ENCODE measurements around the gene CHRNB2.

CHRNB2 gene

DNA sequence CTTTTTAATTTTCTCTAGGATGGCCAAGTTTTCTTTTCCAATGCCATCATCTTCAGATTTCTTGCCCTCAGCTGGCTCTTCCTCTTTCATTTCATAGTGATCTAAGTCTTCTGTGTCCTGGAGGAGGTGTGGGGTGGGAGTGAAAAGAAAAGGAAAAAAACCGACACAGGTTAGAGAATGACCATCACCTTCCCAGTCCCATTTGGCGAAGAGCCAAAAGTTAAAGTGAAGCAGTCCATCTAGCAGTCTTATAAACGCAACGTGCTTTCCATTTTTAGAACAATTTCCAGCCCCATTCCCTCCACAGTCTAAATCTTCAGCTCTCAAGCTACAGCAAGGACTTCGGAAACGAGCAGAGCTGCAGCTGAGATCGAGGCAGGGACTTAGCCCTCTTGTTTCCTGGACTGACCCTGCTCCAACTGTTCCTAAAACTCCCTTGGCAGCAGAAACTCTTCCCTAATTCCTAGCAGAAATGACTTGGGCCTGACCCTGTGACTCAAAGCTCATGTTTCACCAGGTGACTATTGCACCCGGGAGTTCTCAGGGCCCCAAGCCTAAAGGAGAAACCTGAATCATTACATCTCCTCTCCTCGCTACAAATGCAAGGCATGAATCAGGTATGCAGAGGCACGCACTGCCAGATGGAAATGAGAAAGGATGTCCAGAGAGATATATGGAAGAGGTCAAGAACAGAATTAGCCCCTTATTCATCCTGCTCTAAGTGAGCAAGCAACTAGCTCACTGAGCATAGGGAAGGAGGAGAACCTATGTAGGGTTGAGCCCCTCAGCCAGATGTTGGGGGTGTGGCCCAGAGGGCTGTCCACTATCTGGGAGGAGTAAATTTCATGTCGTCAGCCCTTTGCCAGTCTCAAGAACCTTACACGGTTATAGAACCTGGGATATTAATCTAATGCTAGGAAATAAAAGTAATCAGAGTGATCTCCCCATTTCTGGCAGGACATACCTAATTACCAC lies 14.2 kb upstream of the CHRNB2 start:
- no peak for DNase-seq

DNA sequence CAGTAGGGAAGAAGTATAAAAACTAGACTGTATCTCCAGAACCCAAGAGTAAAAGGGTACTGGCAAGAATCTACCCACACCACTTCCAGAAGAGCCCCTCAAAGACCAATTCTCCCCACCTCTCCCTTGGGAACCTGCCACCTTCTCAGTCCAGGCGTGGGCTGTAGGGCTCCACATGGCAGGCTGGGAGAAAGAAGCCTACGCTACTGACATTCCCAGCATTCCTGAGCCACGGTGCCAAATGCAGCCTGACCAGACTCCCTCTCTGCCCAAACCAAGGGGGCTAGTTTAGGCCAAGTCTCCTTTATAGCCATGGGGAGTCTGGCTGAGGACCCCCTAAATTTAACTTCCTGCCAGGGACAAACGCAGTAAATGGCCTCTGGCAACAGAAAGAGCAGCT lies 11.2 kb upstream of the CHRNB2 start:
- DNase-seq: no peak

DNA sequence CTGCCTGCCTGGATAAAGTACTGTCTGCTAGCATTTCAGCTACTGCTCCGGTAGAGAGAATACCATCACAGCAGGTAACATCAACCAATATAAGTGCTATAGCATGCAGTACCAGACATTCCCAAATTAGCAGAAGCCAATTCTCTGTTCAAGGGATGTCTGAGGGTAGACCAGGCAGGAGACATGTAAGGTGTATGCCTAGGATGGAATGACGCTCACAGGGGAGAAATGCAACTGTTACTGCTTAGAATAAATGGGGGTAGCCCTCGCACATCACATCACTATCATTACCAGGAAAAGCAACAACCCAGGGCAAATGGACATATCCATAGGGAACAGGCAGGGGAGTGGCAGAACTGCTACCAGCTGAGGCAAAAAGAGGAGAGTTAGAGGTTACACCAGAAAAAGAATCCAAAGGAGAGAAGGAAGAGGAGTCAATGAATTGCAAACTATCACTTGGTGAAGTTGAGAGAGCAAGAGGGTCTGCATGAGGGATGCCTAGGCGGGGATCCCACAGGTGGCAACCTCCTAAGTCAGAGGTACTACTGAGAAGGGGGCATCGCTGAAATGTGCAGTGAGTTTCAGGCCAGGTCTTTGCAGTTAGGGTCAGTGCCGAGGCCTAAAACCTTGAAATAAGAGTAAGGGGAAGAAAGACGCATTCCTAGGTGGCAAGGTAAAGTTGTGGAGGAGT lies 10.2 kb upstream of the CHRNB2 start:
- DNase-seq: no peak

DNA sequence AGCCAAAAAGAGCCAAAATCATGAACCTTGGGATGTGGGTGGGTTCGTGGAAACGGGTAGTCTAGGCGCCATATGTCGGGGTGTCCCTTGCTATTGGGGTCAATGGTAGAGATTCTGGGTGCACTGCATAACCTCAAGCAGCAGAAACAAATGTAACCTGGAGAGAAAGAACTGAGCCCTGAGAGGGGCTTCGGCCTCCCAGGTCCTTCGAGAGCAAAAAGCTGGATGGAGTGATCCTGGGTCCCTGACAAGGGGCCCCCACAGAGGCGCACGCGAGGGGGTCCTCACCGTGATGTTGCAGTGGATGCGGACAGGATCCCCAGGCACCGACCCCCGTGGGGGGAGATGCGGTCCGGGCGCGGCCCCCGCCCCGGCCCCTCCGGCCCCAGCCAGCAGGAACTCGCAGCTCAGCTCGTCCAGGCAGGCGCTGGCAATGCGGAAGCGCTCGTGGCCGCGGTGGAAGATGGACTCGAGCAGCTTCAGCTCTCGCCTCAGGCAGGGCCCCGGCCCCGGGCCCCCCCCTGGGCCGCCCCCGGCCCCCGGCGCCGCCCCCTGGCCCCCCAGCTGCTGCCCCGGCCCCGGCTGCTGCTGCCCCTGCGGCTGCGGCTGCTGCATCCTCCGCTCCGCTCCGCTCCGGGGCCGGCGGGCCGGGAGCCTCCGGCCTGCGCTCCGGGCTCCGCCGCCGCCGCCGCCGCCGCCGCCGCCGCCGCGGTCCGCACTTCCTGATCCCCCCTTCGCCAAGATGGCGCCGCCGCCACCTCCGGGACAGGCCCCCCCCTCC lies 9.4 kb upstream of the CHRNB2 start, which contains the start of gene UBE2Q1:
TSS of gene UBE2Q1 (minus strand) at position 724 of the 781 bp plus-strand sequence. CDS start at position 615, 109 bp downstream.
- DNase-seq: peak; percentile 28

DNA sequence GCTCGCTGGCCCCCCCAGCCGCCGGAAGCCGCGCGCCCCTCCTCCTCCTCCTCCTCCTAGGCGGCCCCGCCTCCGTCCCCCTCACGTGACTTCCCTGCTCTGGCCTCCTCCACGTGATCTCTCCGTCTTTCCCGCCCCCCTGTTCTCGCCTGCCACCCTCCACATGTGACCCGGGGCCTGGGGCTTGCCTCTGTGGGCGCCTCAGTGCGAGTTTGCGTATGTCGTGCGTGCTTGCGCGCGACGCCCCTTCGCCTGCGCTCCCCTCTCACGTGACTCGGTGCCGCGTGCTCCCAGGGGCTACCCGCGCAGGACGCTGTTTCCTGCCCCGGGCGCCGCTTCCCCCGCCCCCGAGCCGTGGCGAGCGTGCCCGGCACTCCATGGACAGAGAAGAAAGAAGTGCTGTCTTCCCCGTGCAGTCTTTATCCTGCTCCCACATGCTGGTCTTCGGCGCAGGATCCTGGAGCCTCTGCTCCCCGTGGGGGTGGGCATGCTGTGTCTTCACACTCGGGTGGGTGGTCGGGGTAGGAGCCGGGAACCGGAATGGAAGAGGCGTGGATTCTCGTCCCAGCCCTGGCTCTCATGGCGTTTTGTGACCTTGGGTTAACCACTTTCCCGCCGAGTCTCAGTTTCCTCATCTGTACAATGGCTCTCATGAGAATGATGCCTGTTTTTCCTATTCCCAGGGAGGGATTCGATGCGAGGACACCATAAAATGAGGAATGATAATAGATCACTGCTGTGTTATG lies 8.7 kb upstream of the CHRNB2 start:
- DNase-seq: peak; percentile 99

DNA sequence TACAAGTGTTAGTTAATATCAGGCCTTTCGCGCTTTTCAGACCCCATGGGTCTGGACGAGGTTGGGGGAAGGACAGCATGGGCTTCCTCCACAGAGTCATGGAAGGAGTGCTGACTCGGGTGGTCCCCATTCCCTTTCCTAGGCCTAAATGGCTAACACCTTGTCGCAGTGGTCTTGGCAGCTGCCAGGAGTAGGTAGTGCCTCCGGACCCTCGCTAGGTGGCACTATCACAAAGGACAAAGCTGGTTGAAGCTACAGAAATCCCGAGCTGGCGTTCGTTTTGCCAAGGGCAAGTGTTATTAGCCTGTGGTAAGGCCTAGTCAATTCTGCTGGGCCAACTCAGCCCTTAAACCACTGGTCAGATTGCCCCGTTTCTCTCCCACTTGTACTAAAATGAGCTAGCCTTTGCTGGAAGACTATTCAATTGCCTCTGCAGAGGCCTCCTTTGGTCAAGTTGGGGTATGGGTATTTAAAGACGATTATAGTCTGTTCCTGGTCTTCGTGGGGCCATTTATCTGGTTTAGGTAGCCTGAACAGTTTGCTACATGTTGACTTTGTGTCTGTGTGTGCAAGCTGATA lies 8.0 kb upstream of the CHRNB2 start:
- peak; percentile 79 for DNase-seq

DNA sequence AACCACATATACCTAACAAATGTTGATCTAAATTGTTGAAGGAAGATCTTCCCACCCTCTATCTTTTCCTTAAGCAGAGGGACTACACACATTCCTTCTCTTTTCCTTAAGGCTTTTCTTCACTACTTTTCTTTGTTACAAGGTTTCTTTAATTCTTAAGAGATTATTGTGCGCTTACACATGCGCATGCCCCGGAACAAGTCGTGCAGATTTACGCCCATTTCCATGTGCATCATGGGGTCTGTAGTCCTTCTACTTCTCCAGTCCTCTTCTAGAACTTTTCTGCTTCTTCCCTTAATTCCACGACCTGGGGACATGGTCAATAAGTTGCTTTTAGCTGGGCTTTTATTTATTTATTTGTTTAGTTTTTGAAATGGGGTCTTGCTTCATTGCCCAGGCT lies 1.7 kb upstream of the CHRNB2 start:
- no peak for DNase-seq

DNA sequence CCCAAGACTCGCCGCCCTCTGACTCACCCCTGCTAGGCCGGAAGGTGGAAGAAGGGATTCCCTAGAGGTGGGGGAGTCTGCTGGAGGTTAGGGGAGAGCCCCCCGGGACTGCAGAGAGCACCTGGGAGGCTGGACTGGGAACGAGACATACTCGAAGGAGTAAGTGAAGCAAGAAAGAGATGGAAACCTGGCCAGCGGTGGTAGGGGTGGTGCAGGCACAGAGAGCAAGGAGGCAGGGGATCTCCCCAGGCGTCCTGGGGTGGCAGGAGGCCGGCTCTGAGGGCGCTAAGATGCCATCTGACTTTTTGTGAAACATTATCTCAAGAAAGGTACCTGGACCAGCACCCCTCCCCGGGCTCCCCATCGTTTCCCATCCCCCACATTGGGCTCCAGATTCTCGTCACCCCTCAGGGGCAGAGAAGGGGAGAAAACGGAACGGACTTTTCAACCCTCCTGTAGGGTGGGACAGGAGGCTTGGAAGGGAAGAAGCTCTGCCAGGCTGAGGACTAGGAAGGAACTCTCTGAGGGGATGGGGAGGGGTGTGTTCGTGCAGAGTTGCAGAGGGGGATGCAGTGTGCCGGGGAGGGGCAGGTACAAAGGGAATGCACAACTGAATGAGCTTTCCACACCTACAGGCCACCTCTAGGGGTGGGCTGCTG lies 708 bp downstream of the CHRNB2 start:
- no peak for DNase-seq

DNA sequence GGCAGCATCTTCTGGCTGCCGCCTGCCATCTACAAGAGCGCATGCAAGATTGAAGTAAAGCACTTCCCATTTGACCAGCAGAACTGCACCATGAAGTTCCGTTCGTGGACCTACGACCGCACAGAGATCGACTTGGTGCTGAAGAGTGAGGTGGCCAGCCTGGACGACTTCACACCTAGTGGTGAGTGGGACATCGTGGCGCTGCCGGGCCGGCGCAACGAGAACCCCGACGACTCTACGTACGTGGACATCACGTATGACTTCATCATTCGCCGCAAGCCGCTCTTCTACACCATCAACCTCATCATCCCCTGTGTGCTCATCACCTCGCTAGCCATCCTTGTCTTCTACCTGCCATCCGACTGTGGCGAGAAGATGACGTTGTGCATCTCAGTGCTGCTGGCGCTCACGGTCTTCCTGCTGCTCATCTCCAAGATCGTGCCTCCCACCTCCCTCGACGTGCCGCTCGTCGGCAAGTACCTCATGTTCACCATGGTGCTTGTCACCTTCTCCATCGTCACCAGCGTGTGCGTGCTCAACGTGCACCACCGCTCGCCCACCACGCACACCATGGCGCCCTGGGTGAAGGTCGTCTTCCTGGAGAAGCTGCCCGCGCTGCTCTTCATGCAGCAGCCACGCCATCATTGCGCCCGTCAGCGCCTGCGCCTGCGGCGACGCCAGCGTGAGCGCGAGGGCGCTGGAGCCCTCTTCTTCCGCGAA lies 3.8 kb downstream of the CHRNB2 start:
- DNase-seq: no peak

DNA sequence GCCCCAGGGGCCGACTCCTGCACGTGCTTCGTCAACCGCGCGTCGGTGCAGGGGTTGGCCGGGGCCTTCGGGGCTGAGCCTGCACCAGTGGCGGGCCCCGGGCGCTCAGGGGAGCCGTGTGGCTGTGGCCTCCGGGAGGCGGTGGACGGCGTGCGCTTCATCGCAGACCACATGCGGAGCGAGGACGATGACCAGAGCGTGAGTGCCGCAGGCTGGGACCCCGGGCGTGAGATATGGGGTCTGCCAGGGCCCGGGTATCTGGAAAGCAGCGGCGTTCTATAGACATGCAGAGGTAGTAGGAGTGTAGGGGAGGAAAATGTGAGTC lies 4.3 kb downstream of the CHRNB2 start:
- DNase-seq: no peak

DNA sequence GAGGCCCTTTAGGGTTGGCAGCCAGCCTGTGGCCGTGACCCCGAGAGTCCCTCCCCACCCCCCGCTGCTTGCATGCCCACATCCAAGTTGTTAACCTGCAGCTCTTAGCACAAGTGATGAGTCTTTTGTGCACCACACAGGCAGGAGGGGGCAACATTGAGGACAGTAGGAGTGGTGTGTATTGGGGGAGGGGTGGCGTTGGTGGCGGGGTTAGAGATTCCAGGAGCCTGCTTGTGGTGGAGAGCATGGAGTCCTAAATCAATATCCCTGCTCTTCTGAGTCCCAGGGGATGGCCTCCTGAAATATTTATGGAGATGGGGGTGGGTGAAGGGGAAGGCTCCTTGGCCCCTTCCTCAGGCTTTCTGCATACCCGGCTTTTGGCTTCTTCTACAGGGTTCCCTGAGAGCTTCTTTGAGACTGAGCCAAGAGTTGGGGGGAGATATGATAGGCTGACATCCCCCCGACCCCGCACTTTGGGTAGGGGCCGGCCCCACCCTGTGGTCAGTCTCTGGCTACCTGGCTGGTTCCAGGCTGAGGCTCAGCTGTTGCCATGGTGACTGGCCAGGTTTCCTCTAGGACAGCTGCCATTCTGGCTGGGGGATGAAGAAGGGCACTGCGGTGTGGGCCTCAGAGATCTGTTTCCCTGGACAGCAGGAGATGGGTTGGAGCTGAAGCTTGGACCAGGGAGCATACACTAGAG lies 5.0 kb downstream of the CHRNB2 start:
- no peak for DNase-seq

DNA sequence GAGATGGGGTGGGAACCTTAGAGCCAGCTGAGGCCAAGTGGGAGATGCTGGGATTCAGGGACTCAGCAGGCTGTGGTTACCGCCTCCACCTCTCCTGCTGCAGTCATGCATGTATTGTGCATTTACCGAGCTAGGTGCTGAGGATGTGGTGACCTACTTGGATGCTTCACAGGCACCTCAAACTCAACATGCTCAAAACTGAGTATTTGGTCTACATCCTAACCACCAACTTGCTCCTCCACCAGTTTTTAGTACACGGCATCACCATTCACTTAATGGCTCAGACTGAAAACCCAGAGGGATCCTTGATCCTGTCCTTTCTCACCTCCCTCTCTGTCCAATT lies 5.6 kb downstream of the CHRNB2 start:
- DNase-seq: no peak

DNA sequence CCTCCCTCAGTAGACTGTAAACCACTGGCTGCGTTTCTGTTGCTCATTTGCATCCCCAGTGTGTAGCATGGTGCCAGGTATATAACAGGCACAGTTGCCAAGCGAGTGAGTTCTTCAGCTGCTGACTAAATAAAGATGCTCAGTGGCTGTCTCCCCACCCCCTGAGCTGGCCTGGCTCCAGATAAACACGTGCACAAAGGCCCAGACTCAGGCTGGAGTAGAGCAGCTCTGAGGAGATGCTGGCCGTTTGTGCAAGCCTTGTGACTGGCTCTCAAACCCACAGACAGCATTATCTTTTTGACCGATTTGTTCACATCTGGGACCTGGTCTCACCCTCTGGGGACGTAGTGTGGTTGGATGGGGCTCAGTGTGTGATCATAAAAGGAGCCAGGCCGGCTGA lies 7.1 kb downstream of the CHRNB2 start:
- no peak for DNase-seq

DNA sequence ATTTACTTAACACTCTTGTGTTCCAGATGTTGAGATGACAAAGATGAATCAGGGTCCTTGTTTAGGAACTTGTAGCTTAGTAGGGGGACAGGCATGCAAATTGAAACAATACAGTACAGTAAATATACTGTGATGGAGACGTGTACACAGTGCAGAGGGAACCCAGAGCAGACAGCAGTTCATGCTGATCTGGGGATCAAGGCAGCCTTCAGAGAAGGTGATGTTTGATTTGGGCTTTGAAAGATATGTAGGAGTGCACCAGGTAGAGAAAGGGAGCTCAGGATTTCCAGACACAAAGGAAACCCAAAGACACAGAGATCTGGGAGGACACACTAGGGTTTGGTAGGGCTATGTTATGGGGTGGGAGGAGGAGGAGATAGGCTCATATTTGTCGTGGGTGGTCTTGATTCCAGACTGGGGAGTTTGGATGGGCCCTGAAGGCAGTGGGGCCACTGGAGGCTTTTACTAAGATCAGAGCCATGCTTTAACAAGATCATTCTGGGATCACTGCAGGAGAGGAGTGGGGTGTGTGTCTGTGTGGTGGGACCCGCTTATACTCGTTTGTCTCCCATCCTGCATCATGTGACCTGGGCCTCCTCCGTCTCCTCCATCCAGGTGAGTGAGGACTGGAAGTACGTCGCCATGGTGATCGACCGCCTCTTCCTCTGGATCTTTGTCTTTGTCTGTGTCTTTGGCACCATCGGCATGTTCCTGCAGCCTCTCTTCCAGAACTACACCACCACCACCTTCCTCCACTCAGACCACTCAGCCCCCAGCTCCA lies 7.8 kb downstream of the CHRNB2 start:
- DNase-seq: no peak

DNA sequence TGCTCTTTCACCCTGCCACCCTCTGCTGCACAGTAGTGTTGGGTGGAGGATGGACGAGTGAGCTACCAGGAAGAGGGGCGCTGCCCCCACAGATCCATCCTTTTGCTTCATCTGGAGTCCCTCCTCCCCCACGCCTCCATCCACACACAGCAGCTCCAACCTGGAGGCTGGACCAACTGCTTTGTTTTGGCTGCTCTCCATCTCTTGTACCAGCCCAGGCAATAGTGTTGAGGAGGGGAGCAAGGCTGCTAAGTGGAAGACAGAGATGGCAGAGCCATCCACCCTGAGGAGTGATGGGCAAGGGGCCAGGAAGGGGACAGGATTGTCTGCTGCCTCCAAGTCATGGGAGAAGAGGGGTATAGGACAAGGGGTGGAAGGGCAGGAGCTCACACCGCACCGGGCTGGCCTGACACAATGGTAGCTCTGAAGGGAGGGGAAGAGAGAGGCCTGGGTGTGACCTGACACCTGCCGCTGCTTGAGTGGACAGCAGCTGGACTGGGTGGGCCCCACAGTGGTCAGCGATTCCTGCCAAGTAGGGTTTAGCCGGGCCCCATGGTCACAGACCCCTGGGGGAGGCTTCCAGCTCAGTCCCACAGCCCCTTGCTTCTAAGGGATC lies 8.5 kb downstream of the CHRNB2 start:
- no peak for DNase-seq

DNA sequence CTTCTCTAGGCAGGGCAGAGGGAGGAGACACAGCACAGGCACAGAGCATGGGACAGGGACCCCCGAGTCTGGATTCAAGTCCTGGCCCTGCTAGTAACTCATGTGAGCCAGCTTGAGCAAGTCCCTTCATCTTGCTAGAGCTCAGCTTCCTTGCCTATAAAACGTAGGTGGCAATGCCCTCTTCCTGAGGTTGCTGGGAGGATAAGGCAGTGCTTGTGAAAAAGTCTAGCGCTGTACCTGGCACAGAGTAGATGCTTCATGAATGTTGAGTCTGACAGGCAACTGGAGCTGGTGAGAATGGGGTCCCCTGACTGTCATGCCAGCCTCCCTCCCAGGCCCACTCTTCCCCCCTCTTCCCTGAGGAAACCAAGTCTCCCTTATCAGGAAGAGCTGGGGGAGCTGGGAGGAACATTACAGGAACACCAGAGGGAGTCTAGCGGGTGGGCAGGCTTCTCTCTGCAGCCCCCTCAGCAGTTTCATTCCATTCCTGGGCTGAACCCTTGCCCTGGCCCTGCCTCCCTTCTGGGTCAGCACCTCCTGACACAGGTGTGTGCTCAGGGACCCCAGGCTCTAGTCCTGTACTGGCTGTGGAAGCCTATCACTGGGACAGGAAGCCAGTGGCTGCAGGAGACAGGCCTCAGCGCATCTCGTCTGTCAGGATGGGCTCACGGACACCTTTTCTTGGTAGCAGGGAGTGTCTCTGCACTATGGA lies 9.9 kb downstream of the CHRNB2 start:
- no peak for DNase-seq

DNA sequence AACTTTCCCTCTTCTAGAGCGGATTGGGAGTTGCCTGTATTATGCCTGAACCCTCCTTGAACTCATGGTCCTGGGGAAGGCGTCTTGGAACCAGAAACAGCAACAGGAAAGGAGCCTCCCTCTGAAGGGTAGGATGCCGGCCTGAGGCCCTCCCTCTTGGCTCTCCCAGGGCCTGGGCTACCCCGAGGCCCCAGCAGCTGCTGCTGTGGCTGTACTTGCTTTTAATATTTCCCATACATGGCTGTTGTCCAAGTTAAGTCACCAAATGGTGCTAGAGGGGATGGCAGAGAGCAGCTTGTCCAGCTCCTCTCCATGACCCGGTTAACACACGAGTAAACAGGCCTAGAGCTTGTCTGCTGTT lies 10.5 kb downstream of the CHRNB2 start:
- DNase-seq: no peak

DNA sequence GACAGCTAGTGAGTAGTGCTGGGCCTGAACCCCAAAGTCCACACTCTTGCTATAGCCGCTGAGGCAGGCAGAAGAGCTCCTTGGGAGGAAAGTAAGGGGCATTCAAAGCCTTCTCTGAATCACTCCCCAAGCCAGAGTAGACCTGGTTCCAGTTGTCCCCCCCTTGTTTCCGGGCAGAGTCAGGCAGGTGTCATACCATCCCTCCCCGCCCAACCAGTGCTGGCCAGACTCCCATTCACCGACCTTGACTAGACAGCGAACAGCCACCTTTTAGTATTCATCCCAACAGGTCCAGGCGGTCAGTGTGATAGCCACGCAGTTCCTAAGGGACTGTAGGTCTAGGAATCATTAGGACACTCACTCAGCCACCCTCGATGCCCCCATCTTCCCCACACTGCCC lies 11.8 kb downstream of the CHRNB2 start:
- no peak for DNase-seq

DNA sequence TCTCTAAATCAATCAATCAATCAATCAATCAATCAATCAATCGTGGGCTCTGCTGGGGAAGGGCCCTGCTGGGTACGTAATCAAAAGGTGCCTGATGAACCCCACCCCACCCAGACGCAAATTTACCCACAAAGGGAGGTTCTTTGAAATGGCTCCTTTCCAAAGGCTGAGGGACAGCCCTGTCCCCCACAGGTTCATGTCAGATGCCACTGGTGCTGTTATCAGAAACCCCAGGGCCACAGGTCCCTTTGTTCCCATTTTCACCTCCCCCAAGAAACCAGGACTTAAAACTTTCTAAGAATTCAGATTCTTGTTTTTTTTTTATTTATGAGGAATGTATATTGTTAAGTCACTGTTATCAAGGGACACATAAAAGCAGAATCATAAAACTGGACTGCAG lies 14.2 kb downstream of the CHRNB2 start:
- no peak for DNase-seq

All from activated CD4-positive, alpha-beta T cell treated with anti-CD3 and anti-CD28 coated beads, Interleukin-2, amount 50 U/mL, for 1 hour (primary cell).